ENCODE results near the gene PRKN.

The PRKN gene

DNA sequence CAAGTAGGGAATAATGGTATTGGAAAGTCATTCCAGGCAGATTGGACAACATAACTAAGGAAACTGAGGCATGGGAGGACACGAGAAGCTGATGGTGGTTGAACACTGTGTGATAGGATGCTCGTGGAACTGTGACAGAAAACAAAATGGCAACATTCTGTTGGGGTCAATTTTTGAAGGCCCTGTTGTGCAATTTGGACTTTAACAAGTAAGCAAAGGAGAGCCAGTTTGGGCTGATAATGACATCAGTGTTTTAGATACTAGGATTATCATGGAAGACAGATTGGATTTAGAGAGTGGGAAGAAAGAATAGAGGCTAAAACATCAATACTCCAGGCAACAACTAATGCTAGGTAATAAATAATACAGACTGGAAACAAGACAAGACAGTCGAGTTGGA lies 53.1 kb downstream of the PRKN start:
- no peak for DNase-seq (ENCODE audit: low read depth in 1 of 2, low spot score in 1 of 2)
- H3K27me3 ChIP-seq (ENCODE audit: insufficient read depth, poor library complexity, severe bottlenecking), result no peaks in the 10 kb centered on the region
- no peak overlapping the region for H3K4me3 ChIP-seq (replicated peaks; ENCODE audit: insufficient read depth, low read length)
- TF ChIP-seq, protein P1, sequence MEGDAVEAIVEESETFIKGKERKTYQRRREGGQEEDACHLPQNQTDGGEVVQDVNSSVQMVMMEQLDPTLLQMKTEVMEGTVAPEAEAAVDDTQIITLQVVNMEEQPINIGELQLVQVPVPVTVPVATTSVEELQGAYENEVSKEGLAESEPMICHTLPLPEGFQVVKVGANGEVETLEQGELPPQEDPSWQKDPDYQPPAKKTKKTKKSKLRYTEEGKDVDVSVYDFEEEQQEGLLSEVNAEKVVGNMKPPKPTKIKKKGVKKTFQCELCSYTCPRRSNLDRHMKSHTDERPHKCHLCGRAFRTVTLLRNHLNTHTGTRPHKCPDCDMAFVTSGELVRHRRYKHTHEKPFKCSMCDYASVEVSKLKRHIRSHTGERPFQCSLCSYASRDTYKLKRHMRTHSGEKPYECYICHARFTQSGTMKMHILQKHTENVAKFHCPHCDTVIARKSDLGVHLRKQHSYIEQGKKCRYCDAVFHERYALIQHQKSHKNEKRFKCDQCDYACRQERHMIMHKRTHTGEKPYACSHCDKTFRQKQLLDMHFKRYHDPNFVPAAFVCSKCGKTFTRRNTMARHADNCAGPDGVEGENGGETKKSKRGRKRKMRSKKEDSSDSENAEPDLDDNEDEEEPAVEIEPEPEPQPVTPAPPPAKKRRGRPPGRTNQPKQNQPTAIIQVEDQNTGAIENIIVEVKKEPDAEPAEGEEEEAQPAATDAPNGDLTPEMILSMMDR (IDR thresholded peaks at IDR 0.05; ENCODE audit: insufficient read depth, low read length), result no peak
- TF ChIP-seq SPI1 (IDR thresholded peaks at IDR 0.05; ENCODE audit: borderline replicate concordance, low read depth) (no peak), POLR2AphosphoS5 (IDR thresholded peaks at IDR 0.05; ENCODE audit: low read depth) (no peak), GABPA (IDR thresholded peaks at IDR 0.05; ENCODE audit: low read depth) (no peak)
- TF ChIP-seq, protein P2, sequence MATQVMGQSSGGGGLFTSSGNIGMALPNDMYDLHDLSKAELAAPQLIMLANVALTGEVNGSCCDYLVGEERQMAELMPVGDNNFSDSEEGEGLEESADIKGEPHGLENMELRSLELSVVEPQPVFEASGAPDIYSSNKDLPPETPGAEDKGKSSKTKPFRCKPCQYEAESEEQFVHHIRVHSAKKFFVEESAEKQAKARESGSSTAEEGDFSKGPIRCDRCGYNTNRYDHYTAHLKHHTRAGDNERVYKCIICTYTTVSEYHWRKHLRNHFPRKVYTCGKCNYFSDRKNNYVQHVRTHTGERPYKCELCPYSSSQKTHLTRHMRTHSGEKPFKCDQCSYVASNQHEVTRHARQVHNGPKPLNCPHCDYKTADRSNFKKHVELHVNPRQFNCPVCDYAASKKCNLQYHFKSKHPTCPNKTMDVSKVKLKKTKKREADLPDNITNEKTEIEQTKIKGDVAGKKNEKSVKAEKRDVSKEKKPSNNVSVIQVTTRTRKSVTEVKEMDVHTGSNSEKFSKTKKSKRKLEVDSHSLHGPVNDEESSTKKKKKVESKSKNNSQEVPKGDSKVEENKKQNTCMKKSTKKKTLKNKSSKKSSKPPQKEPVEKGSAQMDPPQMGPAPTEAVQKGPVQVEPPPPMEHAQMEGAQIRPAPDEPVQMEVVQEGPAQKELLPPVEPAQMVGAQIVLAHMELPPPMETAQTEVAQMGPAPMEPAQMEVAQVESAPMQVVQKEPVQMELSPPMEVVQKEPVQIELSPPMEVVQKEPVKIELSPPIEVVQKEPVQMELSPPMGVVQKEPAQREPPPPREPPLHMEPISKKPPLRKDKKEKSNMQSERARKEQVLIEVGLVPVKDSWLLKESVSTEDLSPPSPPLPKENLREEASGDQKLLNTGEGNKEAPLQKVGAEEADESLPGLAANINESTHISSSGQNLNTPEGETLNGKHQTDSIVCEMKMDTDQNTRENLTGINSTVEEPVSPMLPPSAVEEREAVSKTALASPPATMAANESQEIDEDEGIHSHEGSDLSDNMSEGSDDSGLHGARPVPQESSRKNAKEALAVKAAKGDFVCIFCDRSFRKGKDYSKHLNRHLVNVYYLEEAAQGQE (IDR thresholded peaks at IDR 0.05; ENCODE audit: insufficient replicate concordance, low read depth), result no peak
- H3K27ac ChIP-seq (replicated peaks), result no peak overlapping the region

DNA sequence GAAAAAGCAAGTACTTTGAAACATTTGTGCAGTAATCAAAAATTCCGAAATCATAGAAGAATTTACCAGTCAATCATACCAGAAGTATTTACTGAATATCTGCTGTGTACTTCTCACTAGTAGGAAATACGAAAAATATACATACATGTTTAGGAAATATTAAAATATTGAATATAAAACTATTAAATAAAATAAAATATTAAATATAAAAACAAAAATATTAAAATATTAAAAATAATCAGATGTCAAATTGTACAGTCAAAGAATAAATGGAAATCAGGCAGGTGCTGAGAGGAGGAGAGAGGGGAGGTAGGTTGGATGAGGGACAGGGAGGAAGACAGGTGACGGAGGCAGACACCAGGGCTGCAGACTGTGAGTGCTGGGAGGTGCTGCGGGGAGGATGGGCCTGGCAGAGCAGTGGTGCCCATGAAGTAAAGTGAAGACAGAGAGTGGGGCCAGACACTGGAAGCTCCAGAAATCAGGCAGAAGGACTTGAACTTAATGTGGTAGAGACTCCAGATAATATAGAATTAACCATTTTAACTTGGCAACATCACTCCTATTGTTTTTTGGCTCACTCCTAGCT lies 55.9 kb downstream of the PRKN start:
- H3K4me3 ChIP-seq (replicated peaks; ENCODE audit: insufficient read depth, low read length), result no peak overlapping the region
- no peak for DNase-seq (ENCODE audit: low read depth in 1 of 2, low spot score in 1 of 2)
- TF ChIP-seq, protein P2 (IDR thresholded peaks at IDR 0.05; ENCODE audit: insufficient replicate concordance, low read depth), result no peak
- TF ChIP-seq POLR2AphosphoS5 (IDR thresholded peaks at IDR 0.05; ENCODE audit: low read depth) (no peak), GABPA (IDR thresholded peaks at IDR 0.05; ENCODE audit: low read depth) (no peak), SPI1 (IDR thresholded peaks at IDR 0.05; ENCODE audit: borderline replicate concordance, low read depth) (no peak)
- TF ChIP-seq, protein P1 (IDR thresholded peaks at IDR 0.05; ENCODE audit: insufficient read depth, low read length), result no peak

DNA sequence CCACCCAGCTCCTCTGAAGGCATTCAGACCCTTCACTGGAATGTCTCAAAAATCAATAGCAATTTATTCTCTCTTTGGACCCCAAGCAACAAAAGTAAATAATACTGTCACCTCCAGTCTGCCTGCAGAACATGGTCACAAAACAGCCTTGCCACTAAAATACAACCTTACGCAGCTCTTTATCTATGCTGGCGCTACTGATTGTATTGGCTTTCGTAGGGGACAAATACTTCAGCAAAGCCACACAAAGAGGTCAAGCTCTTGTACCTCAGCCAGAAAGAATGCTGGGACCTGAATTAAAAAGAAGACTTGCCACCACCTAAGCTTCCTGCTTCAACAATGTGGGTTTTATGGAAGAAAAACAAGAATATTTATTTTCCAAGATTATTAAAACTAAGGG lies 57.2 kb downstream of the PRKN start:
- Histone ChIP-seq H3K27me3 (ENCODE audit: insufficient read depth, poor library complexity, severe bottlenecking) (no peaks in the 10 kb centered on the region), H3K27ac (replicated peaks) (no peak overlapping the region), H3K4me3 (replicated peaks; ENCODE audit: insufficient read depth, low read length) (no peak overlapping the region)
- TF ChIP-seq POLR2AphosphoS5 (IDR thresholded peaks at IDR 0.05; ENCODE audit: low read depth) (no peak), SPI1 (IDR thresholded peaks at IDR 0.05; ENCODE audit: borderline replicate concordance, low read depth) (no peak), GABPA (IDR thresholded peaks at IDR 0.05; ENCODE audit: low read depth) (no peak)
- TF ChIP-seq, protein P1 (IDR thresholded peaks at IDR 0.05; ENCODE audit: insufficient read depth, low read length), result no peak
- TF ChIP-seq, protein P2 (IDR thresholded peaks at IDR 0.05; ENCODE audit: insufficient replicate concordance, low read depth), result no peak
- no peak for DNase-seq (ENCODE audit: low read depth in 1 of 2, low spot score in 1 of 2)

More for the DNA sequence above, 55.9 kb downstream of the PRKN start:
- Histone ChIP-seq H3K27me3 (ENCODE audit: insufficient read depth, poor library complexity, severe bottlenecking) (no peaks in the 10 kb centered on the region), H3K27ac (replicated peaks) (no peak overlapping the region)
